HG03457 (cell line): Measurements from ENCODE around the gene PHB1.
"Not testable (repeated sequence)": the region's sequence is repeated elsewhere in the genome, so short reads cannot be mapped to it uniquely, and the experiment has no call there.

Source experiments
- ATAC-seq: cut with Tn5 transposase; IDR thresholded peaks from one replicate; pipeline ENCODE4 v1.9.1; 2021; ENCODE audit warnings: moderate number of reproducible peaks; ENCODE audit not compliant: unreplicated experiment

PHB1 gene

DNA sequence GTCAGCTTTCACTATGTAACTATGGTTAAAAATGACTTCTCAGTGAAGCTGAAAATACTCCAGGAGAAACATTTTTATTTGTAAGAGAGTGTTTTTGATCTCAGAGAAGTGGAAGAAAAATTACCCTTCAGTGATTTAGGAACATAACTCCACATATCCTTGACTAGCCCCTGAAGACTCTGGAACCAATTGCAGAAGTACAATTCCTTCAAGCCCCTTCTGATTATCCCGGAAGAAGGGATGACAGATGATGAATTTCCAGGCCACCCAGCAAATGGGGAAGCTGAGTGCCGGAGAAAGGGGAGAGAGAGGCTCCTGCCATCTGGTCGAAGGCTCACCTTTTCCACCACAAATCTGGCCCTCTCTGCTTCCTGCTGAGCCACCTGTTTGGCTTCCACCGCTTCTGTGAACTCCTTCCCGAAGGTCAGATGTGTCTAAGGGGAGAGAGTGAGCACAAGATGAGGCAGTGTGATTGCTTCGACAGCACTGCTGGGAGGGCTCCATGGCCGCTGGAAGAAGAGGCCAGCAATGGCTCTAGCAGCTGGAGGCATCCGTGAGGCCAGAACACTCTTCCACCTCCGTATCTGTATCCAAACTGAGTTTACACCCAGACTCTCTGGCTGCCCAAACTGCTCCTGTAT is 8.1 kb downstream of the PHB1 start:
- no peak for ATAC-seq

DNA sequence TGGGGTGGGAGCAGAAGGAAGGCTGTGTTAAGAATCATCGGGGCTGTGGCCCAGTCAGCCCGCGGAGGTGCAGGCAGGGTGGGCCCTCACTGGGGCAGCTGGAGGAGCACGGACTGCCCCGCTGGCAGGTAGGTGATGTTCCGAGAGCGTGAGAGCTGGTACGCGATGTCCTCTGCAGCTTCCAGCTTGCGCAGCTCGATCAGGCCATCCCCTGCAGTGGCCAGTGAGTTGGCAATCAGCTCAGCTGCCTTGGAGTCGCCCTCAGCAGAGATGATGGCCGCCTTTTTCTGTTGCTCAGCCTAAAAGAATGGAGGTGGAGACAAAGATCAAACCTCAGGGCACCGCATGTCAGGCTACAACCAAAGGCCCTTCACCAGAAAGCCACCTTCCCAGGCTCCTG is 9.8 kb downstream of the PHB1 start:
- no peak for ATAC-seq

DNA sequence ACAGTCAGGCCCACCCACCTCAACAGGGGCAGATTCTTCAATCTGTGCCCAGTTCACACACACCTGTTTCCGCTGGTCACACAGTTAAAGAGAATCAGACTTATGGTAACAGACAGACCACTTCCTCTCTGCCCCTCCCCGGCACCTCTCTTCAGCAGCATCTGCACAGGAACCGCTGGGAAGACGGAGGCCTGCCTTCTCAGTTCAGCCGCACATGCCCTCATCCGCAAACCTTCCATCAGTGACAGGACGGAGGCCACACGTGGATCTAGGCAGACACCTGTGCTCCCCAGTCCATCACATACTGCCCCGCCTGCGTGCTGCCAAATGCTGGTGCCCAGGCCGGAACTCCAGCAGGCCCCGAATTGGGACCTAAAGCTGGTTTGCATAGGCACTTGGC is 10.3 kb downstream of the PHB1 start:
- no peak for ATAC-seq

DNA sequence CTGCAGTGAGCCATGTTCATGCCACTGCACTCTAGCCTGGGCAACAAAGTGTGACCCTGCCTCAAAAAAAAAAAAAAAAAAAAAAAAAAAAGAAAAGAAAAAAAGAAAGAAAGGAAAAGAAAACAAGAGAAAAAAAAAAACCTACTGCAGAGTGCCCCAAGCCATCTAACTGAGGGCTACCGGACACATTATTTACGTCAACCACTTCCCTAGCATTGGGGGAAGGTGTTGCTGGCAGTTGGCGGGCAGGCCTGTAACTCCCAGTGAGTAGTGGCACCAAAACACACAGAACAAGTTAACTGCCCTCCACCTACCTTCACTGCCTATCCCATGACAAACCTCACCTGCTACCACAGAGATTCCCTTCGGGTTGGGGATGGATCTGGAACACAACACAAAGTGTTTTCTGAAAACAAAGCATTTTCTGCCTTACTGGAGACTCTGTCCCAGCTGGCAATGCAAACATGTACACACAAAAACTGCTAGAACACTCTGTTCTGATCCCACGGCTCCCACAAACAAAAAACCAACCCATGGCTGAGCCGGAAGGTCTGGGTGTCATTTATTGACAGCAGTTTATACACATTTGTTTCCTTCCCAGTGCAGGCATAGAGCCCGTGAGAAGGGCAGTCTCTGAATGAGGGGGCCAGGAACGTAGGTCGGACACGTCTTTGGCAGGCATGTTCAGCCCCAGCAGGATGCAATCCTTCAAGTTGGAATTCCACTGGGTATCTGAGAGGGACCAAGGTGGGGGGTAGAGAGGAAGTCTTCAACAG is 11.0 kb downstream of the PHB1 start:
- no peak for ATAC-seq

DNA sequence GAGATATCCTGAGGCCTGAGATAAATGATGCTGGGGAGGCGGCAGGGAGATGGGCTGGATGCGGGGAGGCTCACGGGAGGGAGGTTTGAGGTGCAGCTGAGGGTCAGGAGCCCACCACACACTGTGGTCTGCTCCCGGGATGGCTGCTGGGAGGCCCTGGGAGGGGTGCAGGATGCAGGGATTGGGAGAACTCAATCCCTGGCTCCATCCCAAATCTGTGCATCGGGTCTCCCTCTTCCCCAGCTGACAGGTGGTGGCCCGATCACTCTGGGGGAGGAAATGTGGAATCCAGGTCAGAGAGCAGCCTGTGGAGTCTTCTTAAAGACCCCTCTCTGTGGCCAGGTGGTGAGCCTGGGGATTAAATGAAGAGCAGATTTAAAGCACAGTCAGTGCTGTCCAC is 12.0 kb downstream of the PHB1 start:
- no peak for ATAC-seq

DNA sequence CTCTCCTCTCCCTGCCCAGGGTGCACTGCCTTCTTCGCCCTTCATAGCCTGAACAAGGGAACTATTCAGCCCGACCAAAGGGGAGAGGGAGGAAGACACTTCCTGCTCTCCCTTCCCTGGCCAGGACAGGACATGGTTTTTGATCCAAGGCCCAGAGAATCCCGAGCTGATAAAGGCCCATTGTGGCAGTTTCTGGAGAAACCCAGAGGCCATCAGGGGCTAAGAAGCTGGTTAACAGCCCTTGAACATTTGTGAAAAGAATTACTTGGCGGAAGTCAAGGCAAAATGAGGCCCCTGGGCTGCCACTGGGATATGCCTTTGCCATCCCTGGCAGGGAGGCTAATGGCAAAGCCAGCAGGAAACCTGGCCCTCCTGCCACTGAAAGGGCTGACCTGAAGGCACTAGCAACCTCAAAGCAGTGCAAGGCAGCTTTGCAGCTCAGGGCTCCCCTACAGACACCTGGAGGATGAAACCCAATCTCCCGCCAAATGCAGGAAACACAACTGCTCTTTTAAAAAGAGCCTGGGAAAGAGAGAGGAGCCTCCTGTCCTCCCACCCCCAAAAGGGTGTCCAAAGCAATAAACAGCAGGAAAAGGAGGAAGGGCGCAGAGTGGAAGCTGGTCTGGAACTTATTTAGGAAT is 12.6 kb downstream of the PHB1 start:
- ATAC-seq: no peak

DNA sequence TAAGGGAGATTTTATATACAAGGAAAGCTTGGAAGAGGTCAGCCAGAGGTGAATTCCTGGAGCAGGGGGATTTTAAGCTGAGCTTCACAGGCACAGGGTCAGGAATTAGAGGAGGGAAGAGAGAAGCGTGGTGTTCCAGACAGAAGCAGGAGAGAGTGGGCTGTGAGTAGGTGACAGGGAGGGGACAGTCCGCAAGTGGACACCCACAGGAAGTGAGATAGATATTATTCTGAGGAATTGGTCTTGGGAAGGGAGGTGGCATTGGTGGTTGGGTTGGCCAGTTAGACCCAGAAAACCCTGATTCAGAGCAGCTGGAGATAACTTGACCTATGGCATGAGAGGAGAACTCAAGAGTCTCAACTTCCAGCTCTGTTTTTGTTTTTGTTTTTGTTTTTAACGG is 14.7 kb downstream of the PHB1 start:
- ATAC-seq: no peak

DNA sequence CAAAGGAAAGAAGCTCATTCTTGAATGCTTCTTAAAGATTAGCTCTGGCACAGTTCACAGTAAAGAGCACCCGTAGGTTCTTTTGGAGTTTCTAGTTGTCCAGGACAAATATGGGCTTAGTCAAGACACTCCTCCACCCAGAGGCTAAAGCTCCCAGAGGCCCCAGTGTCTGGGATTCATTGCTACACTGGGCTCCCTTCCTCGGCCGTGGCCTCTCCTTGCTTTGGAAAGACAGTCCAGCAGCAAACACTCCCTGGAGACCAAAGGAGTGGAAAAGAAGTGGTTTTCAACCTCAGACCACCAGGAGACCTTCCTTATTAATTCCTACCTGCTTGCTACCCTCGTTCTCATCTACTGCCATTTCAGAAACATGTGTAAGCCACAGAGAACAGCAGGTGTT is 17.1 kb downstream of the PHB1 start:
- ATAC-seq: no peak

DNA sequence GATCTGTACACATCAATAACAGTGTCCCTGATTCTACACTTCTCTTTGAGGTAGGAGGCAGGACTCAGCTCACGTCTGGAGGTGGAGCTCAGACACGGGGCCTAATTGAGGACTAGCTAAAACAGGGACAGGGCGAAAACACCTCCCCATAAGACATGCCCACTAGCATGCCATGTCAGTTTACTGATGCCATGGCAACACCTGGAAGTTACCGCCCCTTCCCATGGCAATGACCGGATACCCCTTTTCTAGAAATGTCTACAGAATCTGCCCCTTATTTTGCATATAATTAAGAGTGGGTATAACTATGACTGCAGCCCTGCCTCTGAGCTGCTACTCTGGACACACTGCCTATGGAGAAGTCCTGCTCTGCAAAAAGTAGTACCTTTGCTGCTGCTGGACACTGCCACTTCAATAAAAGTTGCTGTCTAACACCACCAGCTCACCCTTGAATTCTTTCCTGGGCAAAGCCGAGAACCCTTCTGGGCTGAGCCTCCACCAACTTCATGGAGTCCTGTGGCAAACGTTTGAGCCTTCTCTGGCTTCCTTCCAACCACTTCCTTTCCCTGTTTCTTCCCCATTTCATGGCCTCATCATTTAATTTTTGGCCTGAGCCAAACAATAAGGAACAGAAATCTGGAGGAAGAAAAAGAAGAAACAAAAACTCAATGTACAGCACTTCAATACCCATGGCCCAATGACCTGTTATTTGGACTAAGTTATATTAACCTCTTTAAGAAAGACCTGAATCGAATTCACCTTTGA is 21.0 kb downstream of the PHB1 start:
- no peak for ATAC-seq

DNA sequence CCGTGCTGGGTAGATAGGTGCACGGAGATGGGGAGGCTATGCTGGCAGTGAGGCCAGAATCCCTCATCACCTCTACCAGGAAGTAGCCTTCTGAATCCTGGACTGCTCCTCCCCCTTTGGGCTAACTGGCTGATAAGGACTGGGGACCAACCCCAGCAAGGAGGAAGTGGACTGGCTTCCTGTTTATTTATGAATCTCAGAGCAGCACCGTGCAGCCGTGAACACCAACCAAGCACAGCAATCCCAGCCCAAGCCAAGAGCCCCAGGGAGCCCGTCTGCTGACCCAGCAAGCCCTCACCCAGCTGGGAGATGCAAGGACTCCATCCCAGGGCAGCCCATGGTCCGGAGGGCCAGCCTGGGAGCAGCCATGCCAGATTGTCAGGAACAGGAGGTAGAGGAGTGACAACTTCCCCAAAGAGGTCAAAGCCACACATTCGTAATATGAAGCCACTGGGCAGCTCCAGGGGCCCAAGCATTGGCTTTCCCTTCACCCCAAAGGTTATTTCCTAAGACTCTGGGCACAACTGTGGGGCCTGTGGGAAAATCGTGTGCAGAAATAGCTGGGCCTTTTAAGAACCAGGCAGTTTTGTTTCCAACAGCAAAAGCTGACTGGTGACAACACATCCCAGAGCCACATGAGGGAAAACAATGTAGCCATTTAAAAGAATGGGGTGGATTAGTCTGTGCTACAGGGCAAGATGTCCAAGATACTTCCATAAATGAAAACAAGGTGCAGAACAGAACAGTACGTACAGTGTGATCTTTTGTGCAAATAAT is 23.9 kb downstream of the PHB1 start:
- ATAC-seq: no peak

DNA sequence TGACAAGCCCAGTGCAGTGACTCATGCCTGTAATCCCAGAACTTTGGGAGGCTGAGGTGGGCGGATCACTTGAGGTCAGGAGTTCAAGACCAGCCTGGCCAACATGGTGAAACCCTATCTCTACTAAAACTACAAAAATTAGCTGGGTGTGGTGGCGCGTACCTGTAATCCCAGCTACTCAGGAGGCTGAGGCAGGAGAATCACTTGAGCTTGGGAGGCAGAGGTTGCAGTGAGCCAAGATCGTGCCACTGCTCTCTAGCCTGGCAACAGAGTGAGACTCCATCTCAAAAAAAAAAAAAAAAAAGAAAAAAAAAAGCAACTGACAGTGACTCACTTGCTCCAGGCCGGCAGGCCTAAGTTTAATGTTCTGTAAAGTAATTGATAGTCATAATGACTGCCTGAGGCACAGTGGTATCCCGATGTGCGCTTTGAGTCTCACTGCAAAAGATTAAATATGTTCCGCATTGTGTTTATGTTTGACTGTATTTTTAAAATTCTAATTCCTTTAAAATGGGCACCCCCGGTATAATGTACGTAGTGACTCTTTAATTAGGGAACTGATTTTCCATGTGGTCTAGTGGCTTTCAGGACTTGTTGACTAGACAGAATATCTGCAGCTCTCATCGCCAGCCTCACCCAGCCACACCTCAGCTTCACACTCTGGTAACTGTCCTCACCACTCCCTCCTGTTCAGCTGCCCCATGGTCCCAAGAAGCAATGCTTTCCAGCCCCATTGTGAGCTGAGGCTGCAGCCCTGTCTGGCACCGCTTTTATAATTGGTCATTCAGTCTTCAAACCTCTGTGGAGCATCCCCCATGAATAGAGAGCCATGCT is 25.0 kb downstream of the PHB1 start:
- ATAC-seq: not testable (repeated sequence)

DNA sequence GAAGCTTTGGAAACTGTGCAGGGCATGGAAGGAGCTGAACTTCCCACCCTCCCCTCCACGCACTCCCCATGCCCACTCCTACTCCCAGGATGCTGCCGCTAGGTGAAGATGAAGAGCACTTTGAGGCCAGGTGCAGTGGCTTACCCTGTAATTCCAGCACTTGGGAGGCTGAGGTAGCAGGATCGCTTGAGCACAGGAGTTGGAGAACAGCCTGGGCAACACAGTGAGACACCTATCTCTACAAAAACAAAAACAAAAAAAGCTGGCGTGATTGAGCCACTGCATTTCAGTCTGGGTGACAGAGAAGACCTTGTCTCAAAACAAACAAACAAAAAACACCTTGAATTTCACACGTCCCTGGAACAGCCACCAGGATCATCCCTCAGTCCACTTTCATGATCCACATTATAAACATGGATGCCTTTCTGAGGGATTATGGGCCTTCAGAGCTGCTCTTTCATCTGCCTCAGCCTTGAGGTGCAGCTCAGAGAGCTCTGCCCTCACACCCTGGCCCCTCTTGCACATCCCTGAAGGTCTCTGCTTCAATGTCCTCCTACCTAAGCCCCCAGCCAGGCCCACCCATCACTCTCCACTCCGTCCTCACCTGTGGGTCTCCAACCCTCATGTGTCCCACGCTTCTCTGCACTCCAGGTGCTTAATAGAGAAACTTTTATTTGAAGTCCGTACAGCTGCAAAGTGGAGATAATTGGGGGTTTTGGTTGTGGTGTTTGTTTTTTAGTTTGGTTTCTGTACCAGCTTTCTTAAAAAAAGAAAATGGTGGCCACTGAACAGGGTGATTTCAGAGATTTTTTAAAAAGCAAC is 25.8 kb downstream of the PHB1 start:
- no peak for ATAC-seq

DNA sequence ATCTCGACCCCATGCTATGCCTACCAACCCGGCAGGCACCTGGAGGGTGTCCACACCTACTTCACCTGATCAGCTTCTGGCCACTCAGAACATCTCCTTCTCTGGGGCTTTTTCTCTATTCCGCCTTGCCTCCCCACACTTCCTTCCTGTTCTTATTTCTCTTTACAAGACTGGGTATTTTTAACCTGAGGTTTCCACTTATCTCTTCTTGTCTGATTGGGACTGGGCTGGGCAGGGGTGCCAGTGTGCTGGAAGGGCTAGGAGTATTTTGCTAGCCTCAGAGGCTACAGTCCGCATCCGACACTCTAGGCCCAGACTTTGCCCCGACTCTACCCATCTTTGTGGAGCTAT is 26.4 kb downstream of the PHB1 start:
- ATAC-seq: no peak

DNA sequence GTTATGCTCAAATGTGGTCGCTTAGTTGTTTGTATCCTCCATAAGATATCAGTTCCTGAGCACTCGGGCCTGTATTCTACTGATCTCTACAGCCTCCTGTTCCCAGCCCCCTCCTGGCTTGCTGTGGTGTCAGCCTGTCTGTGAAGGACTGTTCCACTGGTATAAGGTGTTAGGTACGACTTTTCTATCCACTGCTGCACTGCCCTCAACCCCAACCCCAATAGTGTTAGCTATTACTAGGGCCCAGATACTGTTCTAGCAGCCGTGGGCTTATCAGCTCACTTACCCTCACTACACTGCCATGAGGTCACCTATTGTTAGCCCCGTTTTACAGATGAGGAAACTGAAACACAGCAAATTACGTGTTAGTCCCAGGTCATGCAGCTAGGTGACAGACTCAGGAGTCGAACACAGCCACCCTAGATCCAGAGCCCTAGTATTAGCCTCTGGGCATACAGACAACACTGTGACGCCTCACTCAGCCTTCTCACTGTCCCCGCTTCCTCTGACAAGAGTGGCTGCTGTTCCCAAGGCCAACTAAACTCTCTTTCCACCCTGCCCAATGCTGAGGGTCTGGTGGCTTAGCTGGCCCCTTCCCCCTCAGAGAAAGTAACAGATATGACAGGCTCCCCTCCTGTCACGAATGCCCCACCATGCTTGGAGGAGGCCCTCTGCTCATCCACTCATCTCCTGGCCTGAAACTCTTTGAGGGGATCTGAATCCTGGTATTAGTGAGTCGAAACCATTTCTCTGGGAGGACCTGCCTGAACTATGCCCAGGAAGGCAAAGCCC is 27.0 kb downstream of the PHB1 start:
- no peak for ATAC-seq

DNA sequence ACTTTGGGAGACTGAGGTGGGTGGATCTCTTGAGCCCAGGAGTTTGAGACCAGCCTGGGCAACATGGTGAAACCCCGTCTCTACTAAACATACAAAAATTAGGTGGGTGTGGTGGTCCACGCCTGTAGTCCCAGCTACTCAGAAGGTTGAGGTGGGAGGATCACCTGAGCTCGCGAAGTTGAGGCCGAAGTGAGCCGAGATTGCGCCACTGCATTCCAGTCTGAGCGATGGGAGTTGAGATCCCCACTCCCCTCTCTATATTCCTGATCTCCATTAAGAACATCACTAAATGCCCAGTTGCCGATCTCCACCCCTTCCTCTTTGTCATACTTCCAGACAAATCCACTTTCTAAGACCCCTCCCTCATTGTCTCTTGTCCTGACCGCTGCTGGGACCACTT is 28.3 kb downstream of the PHB1 start:
- ATAC-seq: no peak

DNA sequence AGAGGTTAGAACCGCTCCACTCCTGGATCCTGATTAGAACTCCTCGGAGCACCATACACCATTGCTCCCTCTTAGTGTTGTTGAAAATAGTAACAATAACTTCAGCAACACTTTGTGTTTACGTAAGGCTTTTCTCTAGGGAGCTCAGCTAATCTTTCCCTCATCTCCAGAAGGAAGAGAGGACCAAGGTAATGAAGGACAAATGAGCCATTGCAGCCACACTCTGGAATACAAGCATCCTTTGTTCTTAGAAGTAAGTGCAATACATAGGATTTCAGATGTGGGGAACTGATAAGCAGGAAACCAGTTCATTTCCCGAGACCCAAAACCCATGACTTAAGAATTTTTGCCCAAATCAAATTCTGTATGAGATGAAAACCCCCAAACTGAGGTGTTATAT is 29.7 kb downstream of the PHB1 start:
- ATAC-seq: no peak

DNA sequence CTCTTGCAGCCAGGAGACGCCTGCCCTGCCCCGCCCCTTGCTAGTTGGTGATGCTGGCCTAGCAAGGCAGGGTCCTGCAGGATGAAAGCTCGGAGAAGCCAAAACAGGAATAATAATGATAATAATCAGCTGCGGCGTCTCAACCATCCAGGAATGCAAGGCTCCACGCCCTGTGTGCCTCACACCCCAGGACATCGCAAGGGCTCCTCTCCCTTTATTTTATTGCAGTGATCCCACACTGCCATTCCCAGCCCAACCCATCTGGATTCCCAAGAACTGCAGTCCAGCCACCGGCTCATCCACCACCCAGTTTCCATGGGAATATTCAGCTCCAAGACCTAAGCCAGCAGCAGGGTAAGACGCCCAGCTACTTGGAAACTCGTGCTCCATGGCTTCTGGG is 31.6 kb downstream of the PHB1 start:
- ATAC-seq: no peak

DNA sequence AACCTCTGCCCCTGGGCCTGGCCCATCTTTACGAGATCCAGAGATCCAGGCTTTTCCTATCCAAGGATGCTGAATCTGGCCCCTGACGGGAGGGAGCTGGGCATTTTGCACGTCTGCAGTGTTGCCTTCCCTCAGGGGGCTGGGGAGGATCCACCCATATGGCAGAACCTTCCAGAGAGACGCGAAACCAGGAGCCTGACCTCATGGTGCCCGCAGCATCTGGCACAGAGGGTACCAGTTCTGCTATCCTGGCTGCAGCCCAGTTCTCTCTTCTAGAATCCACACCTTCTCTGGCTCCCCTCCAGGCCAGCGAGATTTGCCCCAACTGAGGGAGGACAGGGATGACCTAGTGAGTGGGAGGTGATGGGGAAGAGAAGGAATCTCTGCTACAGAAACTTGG is 32.1 kb downstream of the PHB1 start:
- no peak for ATAC-seq
